NCI-H69 (cell line): ENCODE data around the gene CCDC63.

Experiments
- DNase-seq: peaks from one replicate; lab custom pipeline; 2025; lab: John Stamatoyannopoulos, UW

The CCDC63 gene

GRCh38 chr12:110844551-110845338 is 2.0 kb upstream of the CCDC63 start:
- DNase-seq = peak; percentile 69

GRCh38 chr12:110845339-110845682 is 1.5 kb upstream of the CCDC63 start:
- no peak for DNase-seq

DNA sequence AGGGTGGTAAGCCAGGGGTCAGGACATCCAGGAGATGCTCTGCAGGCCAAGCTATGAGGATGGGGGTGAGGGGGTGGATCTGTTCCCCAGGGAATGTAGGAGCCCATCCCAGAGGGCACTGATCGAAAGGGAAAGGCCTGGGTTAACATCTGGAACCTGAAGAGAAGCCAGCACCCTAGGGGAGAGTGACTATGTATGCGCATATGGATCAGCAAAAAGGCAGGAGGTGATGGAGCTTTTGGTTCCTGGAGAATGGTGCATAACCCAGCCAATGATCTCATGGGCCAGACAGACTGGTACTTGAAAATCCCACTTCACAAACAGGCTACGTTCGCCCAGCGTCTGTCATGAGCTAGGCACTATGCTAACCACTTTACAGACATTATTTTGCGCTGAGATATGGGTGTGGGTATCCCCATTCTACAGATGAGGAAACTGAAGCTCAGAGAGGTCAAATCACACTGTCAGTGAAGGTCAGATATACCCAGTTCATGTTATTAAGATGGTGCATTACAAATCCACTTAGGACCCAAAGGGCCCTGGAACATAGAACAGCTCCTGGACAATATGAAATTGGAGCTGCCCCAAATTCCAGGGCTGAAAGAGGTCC is 1.6 kb downstream of the CCDC63 start:
- DNase-seq = peak; percentile 20

DNA sequence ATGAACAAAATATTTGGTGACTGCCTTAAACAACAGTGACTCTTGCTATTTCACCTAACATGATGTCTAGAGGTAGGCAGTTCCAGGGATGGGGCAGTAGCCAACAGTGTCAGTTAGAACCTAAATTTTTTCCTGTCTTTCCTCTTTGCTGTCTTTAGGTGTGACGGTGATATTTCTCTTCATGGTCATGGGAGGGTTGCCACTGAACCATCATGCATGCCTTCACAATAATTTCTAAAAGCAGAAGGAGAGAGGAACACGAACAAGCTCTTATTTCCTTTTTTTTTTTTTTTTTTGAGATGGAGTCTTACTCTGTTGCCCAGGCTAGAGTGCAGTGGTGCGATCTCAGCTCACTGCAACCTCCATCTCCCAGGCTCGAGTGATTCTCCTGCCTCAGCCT is 2.4 kb downstream of the CCDC63 start:
- DNase-seq = no peak

- no peak for DNase-seq
Observed at GRCh38 chr12:110849748-110850403, 3.1 kb downstream of the CCDC63 start.

- DNase-seq = no peak
Observed at GRCh38 chr12:110850762-110851161, 4.0 kb downstream of the CCDC63 start.

- no peak for DNase-seq
Observed at GRCh38 chr12:110853836-110854235, 7.0 kb downstream of the CCDC63 start.

- no peak for DNase-seq
Observed at GRCh38 chr12:110856542-110856941, 9.8 kb downstream of the CCDC63 start.

DNA sequence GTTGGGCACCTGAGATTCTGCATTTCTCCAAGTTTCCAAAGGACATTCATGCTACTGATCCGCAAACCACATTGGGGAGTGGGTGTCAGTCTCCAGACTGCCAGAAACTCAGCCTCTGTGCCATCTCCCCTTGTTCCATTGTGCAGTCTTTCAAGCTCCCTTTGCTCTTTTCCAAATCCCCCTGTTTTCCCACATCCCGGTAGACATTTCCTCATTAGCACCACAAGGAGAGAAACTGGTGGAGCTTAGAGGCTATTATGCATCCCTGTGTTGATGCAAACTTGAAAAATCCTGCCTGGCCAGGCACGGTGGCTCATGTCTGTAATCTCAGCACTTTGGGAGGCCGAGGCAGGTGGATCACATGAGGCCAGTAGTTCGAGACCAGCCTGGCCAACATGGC is 10.7 kb downstream of the CCDC63 start:
- no peak for DNase-seq

DNA sequence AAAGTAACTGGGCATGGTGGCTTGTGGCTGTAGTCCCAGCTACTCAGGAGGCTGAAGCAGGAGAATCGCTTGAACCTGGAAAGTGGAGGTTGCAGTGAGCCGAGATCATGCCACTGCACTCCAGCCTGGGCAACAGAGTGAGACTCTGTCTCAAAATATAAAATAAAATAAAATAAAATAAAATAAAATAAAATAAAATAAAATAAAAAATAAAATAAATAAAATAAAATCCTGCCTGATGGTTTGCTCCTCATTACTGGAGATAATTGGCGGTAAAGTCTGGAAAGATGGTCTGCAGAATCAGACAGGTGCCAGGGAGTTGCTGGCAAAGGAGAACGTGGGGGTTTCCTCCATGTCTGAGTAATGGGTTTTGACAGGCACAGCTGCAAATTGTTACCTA is 11.2 kb downstream of the CCDC63 start:
- DNase-seq = peak; percentile 28

- no peak for DNase-seq
Observed at GRCh38 chr12:110858848-110859247, 12.1 kb downstream of the CCDC63 start.

GRCh38 chr12:110860833-110861296 is 14.1 kb downstream of the CCDC63 start:
- DNase-seq = peak; percentile 37

DNA sequence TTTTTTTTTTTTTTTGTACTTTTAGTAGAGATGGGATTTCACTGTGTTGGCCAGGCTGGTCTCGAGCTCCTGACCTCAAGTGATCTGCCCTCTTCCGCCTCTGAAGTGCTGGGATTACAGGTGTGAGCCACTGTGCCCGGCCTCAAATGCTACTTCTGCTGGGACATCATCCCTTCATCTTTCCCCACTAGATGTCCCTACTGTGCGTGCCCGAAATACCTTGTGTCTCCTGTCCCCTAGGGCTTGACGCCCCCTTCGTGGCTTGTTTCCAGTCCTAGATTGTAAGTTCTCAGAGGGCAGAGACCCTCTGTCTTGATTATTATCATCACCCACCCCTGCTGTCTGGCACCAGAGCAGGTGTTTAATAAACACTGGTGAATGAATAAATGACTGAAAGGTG is 14.9 kb downstream of the CCDC63 start:
- DNase-seq = no peak

DNA sequence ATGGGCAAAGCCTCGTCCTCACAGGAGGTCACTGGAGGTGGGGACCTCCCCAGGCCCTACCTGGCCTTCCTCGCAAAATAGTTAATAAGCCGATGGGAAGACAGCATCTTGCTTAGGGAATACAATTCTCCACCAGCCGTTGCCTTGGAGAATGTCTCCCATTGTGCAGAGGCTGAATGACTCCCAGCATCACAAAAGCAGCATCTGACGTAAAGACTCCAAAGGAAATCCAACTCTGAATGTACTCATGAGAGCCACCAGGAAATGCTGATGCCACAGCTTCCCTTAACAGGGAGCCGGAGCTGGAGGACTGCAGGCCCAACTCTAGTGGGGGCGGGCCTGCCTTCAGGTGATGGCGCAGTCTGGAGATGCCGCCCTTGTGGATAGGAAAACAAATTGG is 15.5 kb downstream of the CCDC63 start:
- no peak for DNase-seq

GRCh38 chr12:110863161-110863560 is 16.4 kb downstream of the CCDC63 start:
- no peak for DNase-seq

- no peak for DNase-seq
Observed at GRCh38 chr12:110865521-110865920, 18.7 kb downstream of the CCDC63 start.

DNA sequence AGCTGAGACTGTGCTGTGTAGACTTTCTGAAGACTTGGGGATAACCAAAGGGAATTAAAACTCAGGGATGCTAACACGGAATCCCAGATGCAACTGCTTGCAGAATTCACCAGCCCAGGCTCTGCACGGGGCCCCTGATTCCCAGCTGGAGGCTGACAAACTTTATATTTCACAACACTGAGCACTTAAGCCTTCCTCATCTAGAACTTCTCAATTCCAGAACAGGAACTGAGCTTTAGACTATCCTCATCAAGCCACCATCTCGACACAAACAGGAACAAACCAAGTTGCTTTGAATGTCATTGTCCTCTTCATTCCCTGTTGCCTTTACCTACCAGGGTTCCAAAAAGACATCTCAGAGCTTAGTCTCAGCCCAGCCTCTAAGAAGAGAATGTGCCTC is 22.2 kb downstream of the CCDC63 start:
- no peak for DNase-seq

- DNase-seq = no peak
Observed at GRCh38 chr12:110869803-110870202, 23.0 kb downstream of the CCDC63 start.

DNA sequence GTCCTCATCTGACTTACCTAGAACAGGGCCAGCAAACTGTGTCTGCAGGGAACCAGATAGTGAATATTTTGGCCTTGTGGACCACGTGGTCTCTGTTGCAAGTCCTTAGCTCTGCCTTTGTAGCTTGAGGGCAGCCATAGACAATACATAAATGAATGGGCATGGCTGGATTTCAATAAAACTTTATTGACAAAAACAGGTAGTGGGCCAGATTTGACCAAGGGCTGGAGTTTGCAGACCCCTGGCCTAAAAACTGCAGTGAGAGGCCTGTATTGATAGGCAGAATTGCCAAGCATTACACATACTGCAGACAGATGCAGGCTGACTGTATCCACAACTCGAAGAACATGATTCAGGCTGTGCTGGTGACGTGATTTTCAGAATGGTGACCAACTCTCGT is 25.3 kb downstream of the CCDC63 start:
- DNase-seq = no peak

- DNase-seq = no peak
Observed at GRCh38 chr12:110874351-110874750, 27.6 kb downstream of the CCDC63 start.

DNA sequence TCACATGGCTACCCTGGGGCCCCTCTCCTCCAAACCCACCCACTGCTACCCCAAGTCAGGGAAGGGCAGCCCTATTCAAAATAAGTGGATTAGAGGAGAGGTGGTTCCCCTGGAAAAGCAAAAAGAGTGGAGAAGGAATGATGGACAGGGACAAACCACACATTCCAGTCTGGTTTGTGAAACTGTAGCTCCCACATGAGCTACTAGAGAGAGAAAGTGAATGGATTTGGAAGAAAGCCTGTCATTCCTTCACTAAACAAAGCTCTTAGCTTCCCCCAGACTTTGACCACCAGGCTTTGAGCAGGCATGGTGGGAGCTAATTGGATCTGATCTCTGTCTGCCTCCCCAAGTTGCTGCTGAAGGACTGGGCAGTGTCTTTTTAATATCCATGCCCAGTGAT is 28.0 kb downstream of the CCDC63 start:
- DNase-seq = no peak

DNA sequence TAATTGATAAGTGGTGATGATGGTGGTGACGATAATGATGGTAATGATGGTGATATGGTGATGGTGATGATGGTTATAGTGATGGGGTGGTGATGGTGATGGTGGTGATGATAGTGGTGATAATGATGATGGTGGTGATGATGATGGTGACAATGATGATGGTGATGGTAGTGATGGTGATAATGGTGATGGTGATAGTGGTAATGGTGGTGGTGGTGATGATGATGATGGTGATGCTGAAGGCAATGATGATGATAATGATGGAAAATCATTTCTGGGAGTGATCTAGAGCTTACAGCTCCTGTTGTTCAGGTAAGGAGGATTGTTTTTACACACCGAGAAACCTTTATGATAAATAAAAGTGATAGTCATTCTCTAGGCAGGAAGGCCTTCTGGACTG is 33.9 kb downstream of the CCDC63 start:
- no peak for DNase-seq

- DNase-seq = no peak
Observed at GRCh38 chr12:110883251-110883650, 36.5 kb downstream of the CCDC63 start.
